Nephron (organoid): Measurements from ENCODE around the gene COPS3.

Experiments used
- H3K27ac Mint-ChIP-seq, 3 experiments: 2 replicates each; pipeline ENCODE4 v1.8.0; 2020; ENCODE audit warnings: mixed read lengths in 3 of 3, mild to moderate bottlenecking in 2 of 3, moderate library complexity in 1 of 3
- H3K27me3 Mint-ChIP-seq: 2 replicates; pipeline ENCODE4 v1.8.0; 2021; ENCODE audit warnings: low read depth, mild to moderate bottlenecking, moderate library complexity, mixed read lengths
- H3K36me3 Mint-ChIP-seq: 2 replicates; pipeline ENCODE4 v1.8.0; 2020; ENCODE audit warnings: low read depth, mixed read lengths
- H3K4me1 Mint-ChIP-seq: 2 replicates; pipeline ENCODE4 v1.8.0; 2020; ENCODE audit warnings: mixed read lengths
- H3K4me3 Mint-ChIP-seq, 3 experiments: 2 replicates each; pipeline ENCODE4 v1.8.0; 2020; ENCODE audit warnings: mild to moderate bottlenecking in 3 of 3, mixed read lengths in 3 of 3, moderate library complexity in 2 of 3
- H3K9me3 Mint-ChIP-seq: 2 replicates; pipeline ENCODE4 v1.8.0; 2020; ENCODE audit warnings: mixed read lengths
- TF ChIP-seq, protein P1 (sequence below), 3 experiments: fragments of 200-600 bp; sonication (generic); IDR thresholded peaks; one replicate each; pipeline ENCODE4 v1.5.0; 2021; ENCODE audit warnings: antibody characterized with exemption in 3 of 3; ENCODE audit not compliant: unreplicated experiment in 3 of 3

Gene COPS3

DNA sequence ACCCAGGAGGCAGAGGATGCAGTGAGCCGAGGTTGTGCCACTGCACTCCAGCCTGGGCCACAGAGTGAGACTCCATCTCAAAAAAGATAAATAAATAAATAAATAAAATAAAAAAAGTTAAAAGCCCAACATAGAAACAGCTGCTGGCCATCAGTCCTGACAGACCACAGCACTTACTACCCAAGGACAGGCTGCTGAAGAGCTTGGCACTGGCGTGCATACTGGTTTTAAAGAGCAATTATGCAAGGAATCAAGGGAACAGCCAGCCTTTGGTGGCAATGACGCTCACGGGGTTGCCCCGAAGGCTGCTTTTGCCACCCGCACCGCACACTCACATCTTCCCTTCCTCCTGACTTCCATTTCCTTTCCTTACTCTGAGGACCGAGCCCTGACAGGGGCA lies 79.1 kb downstream of the COPS3 start:
- H3K4me1 Mint-ChIP-seq, result peaks cover 27% of the 10 kb centered on the region
- TF ChIP-seq, protein P1, sequence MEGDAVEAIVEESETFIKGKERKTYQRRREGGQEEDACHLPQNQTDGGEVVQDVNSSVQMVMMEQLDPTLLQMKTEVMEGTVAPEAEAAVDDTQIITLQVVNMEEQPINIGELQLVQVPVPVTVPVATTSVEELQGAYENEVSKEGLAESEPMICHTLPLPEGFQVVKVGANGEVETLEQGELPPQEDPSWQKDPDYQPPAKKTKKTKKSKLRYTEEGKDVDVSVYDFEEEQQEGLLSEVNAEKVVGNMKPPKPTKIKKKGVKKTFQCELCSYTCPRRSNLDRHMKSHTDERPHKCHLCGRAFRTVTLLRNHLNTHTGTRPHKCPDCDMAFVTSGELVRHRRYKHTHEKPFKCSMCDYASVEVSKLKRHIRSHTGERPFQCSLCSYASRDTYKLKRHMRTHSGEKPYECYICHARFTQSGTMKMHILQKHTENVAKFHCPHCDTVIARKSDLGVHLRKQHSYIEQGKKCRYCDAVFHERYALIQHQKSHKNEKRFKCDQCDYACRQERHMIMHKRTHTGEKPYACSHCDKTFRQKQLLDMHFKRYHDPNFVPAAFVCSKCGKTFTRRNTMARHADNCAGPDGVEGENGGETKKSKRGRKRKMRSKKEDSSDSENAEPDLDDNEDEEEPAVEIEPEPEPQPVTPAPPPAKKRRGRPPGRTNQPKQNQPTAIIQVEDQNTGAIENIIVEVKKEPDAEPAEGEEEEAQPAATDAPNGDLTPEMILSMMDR (IDR thresholded peaks at IDR 0.05; ENCODE audit: unreplicated experiment in 3 of 3), result no peak
- no peaks in the 10 kb centered on the region for H3K9me3 Mint-ChIP-seq
- H3K27me3 Mint-ChIP-seq, result no peaks in the 10 kb centered on the region
- no peaks in the 10 kb centered on the region for H3K36me3 Mint-ChIP-seq
- no peak overlapping the region for H3K4me3 Mint-ChIP-seq
- peak overlapping the region in 2 of 3 experiments; percentile 45 to 56 for H3K27ac Mint-ChIP-seq

GRCh38 chr17:17201271-17201670 lies 79.8 kb downstream of the COPS3 start:
- no peak overlapping the region for H3K4me3 Mint-ChIP-seq
- H3K27me3 Mint-ChIP-seq, result no peaks in the 10 kb centered on the region
- no peaks in the 10 kb centered on the region for H3K36me3 Mint-ChIP-seq
- H3K4me1 Mint-ChIP-seq, result peaks cover 28% of the 10 kb centered on the region
- TF ChIP-seq, protein P1 (IDR thresholded peaks at IDR 0.05; ENCODE audit: unreplicated experiment in 3 of 3), result no peak
- no peaks in the 10 kb centered on the region for H3K9me3 Mint-ChIP-seq
- peak overlapping the region; percentile 84 to 94 (median 89) for H3K27ac Mint-ChIP-seq

DNA sequence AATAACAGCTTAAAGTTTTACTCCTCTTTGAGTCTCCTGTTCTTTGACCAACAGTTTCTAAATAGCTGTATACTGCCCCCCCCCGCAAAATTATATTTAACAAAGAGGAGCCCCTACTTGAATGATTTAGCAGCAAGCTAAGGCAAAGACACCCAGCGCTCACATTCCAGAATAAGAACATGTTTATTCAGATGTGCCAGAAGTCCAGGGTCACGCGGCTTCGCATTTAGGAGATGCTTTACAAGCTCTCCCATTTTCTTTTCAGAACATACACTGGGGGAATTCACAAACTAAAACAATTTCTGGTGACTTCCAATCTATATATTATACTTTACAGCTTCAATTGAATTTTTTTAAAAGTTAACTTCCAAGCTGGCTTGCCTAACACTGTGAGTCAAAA lies 80.2 kb downstream of the COPS3 start:
- Mint-ChIP-seq H3K36me3 (no peaks in the 10 kb centered on the region), H3K4me1 (peaks cover 28% of the 10 kb centered on the region), H3K4me3 (no peak overlapping the region), H3K9me3 (no peaks in the 10 kb centered on the region), H3K27ac (peak overlapping the region; percentile 84 to 94 (median 89)), H3K27me3 (no peaks in the 10 kb centered on the region)
- TF ChIP-seq, protein P1 (IDR thresholded peaks at IDR 0.05; ENCODE audit: unreplicated experiment in 3 of 3), result no peak

DNA sequence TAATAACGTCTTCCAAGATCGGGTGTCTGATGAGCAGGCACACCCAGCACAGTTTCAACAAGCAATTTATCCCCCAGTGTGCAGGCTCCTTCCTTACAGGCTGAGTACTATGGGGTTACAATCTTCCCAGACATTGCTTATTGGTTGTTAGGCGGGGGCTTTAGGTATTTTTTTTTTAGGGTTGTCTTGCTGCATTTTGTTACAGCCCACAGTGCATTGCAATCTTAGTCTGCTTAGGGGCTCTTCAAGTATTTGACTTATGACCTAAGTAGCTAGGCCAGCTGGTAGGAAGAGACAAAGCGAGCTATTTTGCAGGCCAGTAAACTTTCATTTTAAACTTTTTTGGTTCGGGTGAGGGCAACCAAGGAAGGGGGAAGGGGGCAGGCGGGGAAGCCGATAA lies 80.7 kb downstream of the COPS3 start:
- H3K4me3 Mint-ChIP-seq, result peak overlapping the region in 2 of 3 experiments; percentile 5 to 6
- H3K4me1 Mint-ChIP-seq, result peaks cover 28% of the 10 kb centered on the region
- H3K36me3 Mint-ChIP-seq, result no peaks in the 10 kb centered on the region
- no peaks in the 10 kb centered on the region for H3K27me3 Mint-ChIP-seq
- H3K27ac Mint-ChIP-seq, result peak overlapping the region; percentile 84 to 94 (median 89)
- TF ChIP-seq, protein P1 (IDR thresholded peaks at IDR 0.05; ENCODE audit: unreplicated experiment in 3 of 3), result no peak
- no peaks in the 10 kb centered on the region for H3K9me3 Mint-ChIP-seq

GRCh38 chr17:17198281-17198680 lies 82.8 kb downstream of the COPS3 start:
- no peak overlapping the region for H3K27ac Mint-ChIP-seq

GRCh38 chr17:17196776-17197175 lies 84.3 kb downstream of the COPS3 start:
- Mint-ChIP-seq H3K27me3 (no peaks in the 10 kb centered on the region), H3K4me3 (no peak overlapping the region), H3K27ac (peak overlapping the region in 1 of 3 experiments; percentile 28), H3K9me3 (no peaks in the 10 kb centered on the region), H3K36me3 (no peaks in the 10 kb centered on the region), H3K4me1 (peaks cover 28% of the 10 kb centered on the region)
- TF ChIP-seq, protein P1 (IDR thresholded peaks at IDR 0.05; ENCODE audit: unreplicated experiment in 3 of 3), result no peak

More at GRCh38 chr17:17198281-17198680, 82.8 kb downstream of the COPS3 start:
- TF ChIP-seq, protein P1 (IDR thresholded peaks at IDR 0.05; ENCODE audit: unreplicated experiment in 3 of 3), result no peak
- H3K36me3 Mint-ChIP-seq, result no peaks in the 10 kb centered on the region
- no peaks in the 10 kb centered on the region for H3K27me3 Mint-ChIP-seq
- H3K4me1 Mint-ChIP-seq, result peaks cover 28% of the 10 kb centered on the region
- H3K4me3 Mint-ChIP-seq, result no peak overlapping the region
- H3K9me3 Mint-ChIP-seq, result no peaks in the 10 kb centered on the region
